ENCODE data around the gene HSF4.

GRCh38 chr16:67190041-67190440, 25.5 kb downstream of the HSF4 start, which contains the start of gene EXOC3L1:
- TF ChIP-seq SREBF2 (IDR thresholded peaks at IDR 0.05) (no peak), CHD2 (IDR thresholded peaks at IDR 0.05; ENCODE audit: low read length, partially characterized antibody) (no peak), POLR2A (IDR thresholded peaks at IDR 0.05; ENCODE audit: low read length) (no peak), CTCF (IDR thresholded peaks at IDR 0.05) (no peak), REST (IDR thresholded peaks at IDR 0.05) (no peak), RAD21 (conservative IDR thresholded peaks at IDR 0.05 in 1 of 2, IDR thresholded peaks at IDR 0.05 in 1 of 2) (no peak), EP300 (IDR thresholded peaks at IDR 0.05) (no peak), USF2 (IDR thresholded peaks at IDR 0.05) (no peak)
